ENCODE measurements around the gene TBC1D24.
"Not testable (repeated sequence)": the region's sequence is repeated elsewhere in the genome, so short reads cannot be mapped to it uniquely, and the experiment has no call there.

The TBC1D24 gene

DNA sequence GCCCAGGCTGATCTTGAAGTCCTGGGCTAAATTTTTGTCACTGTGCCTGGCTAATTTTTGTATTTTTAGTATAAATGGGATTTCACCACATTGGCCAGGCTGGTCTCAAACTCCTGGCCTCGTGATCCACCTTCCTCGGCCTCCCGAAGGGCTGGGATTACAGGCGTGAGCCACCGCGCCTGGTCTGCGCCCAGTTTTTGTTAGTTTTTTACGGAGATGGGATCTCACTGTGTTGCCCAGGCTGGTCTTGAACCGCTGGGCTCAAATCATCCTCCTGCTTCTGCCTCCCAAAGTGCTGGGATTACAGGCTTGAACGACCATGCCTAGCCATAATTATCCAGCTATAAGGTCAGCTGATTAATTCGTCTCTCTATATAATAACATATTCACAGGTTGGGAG lies 59.0 kb downstream of the TBC1D24 start:
- no peak for DNase-seq

DNA sequence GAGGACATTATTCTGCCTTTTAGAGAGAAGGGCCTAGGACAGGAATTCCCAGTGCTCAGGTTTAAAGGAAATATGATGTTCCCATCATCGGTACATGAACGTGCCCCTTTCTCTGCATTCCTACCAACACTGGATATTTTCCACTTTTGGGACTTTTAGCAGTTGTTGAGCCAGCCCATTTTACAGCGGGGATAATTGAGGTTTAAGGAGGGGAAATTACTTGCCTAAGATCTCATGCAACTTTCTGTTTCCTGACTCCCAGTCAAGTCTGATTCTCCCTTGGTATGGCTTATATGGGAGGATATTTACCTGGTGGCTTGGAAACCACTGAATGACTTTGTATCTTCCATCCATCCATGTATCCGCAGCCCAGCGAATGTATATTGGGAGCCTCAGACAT lies 59.4 kb downstream of the TBC1D24 start:
- not testable (repeated sequence) for DNase-seq

DNA sequence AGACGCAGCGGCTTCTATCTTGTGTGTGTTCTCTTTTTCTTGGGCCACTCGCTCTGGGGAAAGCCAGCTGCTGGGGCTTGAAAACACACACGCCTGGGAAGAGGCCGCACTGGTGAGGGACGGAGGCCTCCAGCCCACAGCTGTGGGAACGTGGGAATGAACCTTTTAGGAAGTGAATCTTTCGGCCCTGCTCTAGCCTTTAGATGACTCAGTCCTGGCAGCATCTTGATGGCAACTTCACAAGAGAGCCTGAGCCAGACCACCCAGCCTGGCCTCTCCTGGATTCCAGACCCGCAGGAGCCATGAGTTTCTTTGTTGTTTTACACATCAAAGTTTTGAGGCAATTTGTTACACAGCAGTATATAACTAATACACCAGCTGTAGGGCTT lies 60.7 kb downstream of the TBC1D24 start:
- no peak for DNase-seq

DNA sequence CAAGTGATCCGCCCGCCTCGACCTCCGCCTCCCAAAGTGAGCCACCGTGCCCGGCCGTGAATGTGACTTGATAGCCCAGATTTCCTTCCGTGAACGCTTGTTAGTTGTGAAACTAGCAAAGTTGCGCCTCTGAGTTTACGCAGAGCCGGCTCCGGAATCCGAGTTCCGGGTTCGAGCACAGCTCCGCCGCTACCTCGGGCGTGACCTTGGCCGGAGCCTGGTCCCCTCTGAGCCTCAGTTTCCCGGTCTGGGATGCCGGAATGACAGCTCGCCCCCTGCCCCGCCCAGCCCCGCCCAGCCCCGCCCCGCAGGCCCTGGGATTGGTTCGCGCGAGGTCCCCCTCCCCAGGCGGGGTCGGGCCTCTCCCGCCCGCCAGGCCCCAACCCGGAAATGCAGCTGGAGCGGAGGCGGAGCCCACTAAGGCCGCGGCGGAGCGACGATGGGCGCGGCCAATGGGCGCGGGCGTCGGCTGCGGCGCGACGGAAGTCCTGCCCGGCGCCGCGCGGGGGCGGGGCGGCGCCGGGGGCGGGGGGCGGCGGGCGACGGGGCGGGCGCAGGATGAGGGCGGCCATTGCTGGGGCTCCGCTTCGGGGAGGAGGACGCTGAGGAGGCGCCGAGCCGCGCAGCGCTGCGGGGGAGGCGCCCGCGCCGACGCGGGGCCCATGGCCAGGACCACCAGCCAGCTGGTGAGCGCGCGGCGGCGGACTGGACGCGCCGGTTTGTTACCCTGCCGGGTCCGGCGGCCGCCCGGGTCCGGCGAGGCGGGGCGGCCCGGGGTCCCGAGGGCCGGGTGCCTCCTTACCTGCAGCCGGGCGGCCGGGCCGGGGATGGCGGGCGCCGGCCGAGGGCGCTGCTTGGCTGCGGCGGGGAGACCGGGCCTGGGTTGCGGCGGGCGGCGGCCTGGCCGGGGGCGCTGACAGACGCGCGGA lies 62.8 kb downstream of the TBC1D24 start, which contains the start of gene PDPK1:
Gene PDPK1 (plus strand): TSS at position 571 of the 929 bp plus-strand sequence. CDS start 92 bp downstream, at position 663.
- DNase-seq, result peak; percentile 87 to 89

DNA sequence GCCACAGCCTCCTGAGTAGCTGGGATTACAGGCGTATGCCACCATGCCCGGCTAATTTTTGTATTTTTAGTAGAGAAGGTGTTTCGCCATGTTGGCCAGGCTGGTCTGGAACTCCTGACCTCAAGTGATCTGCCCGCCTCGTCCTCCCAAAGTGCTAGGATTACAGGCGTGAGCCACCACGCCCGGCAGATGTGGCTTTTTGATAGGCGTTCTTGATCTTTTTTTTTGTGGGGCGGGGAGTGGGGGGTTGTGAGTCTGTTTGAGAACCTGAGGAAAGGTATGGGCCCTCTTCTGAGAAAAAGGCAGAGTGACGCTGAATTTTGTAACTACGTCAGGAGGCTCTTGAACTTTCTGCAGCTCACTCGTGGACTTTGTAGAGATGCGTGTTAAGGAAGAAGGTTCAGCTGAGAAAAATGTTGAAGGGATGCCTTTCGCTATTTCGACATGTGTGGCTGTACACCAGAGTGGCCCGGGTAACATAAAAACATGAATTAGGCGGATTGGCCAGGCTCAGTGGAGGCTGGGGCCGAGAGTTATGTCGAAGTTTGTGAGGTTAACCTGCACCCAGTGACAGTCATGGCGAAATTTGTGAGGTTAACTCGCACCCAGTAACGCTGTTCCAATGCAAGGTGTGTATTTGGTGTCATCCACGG lies 64.4 kb downstream of the TBC1D24 start:
- not testable (repeated sequence) for DNase-seq

DNA sequence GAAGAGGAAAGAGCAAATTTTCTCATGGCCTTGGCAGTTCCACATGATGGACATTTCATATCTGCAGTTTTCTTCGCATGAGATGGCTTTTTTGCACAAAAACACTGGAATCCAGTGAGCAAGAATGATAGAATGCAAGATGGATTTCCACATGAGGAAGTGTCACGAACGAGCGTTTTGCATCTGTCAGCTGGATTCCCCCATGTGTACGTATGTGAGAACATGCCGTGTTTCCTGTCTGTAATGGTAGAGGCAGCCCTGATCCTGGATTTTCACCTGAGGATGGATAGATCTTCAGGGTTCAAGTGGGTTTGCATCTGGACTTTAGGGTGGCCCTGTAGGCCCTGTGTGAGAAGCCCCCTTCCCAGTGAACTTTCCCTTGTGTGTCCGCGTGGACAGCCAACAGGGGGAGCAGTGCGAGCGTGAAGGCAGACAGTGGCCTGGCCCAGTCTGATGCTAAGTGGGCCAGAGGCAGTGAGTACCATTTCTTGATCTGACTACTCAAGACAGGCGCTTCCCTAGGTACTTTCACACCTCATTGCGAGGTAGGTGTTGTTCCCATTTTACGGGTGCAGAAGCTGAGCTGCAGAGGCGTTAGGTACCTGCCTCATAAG lies 65.0 kb downstream of the TBC1D24 start:
- DNase-seq, result not testable (repeated sequence)

DNA sequence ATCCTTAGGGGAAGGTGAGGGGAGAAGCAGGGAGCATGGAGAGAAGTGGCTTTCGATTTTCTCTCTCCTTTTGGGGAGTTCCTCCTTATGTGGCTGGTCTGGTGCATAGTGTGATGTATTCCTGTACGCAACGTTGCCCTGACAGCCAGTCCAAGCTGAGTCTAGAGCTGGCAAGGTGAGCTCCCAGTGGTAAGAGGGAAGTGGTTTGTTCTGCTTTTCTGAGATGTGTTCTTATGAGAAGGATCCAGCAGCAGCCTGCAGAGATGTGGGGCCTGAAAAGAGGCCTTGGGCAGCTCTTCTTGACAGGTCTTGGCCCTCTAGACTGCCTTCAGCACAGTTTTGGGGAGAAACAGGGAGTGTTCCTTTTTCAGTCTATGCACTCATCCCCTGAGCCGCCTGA lies 66.0 kb downstream of the TBC1D24 start:
- DNase-seq, result not testable (repeated sequence)

DNA sequence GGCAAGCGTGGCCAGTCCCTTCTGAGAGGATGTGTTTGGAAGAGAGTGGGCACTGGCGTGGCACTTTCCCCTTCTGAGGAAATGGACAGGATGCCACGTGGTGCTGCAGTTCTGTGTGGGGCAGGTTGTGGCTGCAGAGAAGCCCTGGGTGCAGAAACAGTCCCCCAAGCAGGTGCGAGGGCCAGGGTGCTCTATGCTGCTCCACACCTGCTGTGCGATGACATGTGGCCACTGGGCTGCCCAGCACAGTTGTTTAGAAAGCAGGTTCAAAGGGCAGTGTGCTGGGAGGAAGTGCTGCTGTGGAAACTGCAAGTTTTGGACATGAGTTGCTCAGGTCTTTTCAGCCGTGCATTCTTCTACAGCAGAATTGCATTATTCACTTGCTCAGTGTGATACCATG lies 66.5 kb downstream of the TBC1D24 start:
- not testable (repeated sequence) for DNase-seq

DNA sequence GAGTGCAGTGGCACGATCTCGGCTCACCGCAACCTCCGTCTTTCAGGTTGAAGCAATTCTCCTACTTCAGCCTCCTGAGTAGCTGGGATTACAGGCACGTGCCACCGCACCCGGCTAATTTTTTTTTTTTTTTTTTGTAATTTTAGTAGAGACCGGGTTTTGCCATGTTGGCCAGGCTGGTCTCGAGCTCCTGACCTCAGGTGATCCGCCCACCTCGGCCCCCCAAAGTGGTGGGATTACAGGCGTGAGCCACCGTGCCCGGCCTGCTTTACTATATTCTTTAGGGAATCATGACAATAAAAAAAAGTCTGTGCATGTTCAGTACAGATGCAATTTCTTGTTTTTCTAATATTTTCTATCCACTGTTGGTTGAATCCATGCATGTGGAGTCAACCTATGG lies 68.8 kb downstream of the TBC1D24 start:
- DNase-seq, result not testable (repeated sequence)

DNA sequence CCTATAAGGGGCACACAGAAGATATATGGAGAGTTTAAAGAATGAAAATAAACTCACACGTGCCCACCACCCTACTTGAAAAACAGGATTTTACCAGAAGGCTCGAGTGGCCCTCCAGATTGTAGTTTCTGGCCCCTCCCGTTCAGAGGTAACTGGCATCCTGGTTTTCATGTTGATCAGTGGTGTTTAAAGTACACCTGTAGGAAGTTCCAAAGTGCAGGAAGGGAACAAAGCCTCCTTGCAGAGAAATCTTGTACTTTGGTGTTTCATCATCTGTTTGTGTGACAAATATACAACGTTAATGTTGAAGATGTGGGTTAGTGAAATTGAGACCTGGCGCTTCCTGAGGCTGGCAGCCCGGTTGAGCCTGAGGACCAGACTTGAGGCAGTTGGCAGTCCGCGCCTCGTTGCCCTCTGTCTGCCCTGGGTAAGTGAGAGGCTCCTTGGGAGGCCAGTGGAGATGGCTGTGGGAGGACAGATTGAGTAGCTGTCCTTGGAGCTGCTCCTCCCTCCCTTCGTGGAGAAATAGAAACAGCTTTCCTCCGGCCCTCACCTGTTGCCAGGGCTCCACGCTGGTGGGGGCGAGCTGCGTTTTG lies 75.5 kb downstream of the TBC1D24 start:
- not testable (repeated sequence) for DNase-seq

DNA sequence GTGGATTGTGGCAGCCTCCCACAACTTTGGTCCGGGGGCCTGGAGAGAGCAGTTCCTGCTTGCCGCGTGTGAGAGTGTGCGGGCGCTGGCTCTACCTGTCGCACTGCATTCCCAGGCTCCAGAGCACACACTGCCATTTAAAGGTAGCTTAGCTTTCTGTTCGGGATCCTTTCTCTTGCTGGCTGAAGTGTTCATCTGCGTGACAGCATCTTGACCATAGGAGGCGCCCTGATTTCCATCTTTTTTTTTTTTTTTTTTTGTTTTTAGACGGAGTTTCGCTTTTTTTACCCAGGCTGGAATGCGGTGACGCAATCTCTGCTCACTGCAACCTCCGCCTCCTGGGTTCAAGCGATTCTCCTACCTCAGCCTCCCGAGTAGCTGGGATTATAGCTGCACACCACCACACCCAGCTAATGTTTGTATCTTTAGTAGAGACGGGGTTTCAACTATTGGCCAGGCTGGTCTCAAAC lies 76.5 kb downstream of the TBC1D24 start:
- not testable (repeated sequence) for DNase-seq

DNA sequence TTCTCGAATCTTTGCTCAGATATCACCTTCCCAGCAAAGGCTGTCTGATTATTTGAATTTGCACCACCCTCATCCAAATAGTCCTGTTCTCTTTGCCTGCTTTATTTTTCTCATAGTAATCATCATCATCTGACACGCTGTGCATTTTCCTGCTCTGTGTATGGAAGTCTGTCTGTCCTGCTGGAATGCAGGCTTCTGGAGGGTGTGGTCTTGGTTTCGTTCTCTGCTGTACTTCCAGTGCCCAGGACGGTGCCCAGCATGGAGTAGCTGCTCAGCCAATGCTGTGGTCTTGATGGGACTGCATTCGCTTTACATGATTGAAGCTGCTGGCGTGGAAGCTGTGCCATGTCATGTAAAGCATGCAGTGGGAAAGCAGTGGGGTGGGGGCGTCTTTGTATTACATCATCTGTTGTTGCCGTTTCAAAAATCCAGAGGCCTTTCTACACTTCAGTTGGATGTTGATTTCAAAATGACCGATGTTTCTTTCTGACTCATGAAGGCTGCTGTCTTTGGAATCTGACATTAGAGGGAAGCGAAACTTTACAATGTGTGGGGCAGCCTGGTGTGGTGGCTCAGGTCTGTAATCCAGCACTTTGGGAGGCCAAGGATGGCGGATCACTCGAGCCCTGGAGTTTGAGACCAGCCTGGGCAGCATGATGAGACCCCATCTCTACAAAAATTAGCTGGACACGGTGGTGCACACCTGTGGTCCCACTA lies 79.9 kb downstream of the TBC1D24 start:
- not testable (repeated sequence) for DNase-seq

All from stimulated activated CD4-positive, alpha-beta T cell treated with anti-CD3 and anti-CD28 coated beads, Interleukin-2, amount 100 ng/mL, for 48 hours (primary cell).